ENCODE measurements around the gene CACNB4. TPM values are rescaled to one million over a fixed set of nuclear protein-coding genes. Genes with fewer than 3 reads are reported as not detected.

CACNB4 gene
- total RNA-seq, 2 donors from 2014 or later = 0.33 to 1.3 TPM

GRCh38 chr2:151815821-151816489 lies 282.9 kb downstream of the CACNB4 start:
- Histone ChIP-seq H3K9me3 (no peaks in the 10 kb centered on the region), H3K4me3 (no peak overlapping the region), H3K27ac (no peak overlapping the region), H3K4me1 (no peaks in the 10 kb centered on the region), H3K27me3 (no peaks in the 10 kb centered on the region), H3K36me3 (replicated peaks in 1 of 2; ENCODE audit: insufficient read depth in 1 of 2, low read depth in 2 of 2) (peaks cover 0 to 7% of the 10 kb centered on the region in 2 donors)
- no peak for DNase-seq
- WGBS, 2 donors = 94 to 96% methylated on average over 9 of the region's 9 CpGs
- intact Hi-C loops (cut with DNase I) = no loop called here
- ATAC-seq = no peak
- TF ChIP-seq POLR2A (IDR thresholded peaks at IDR 0.05) = no peak
- TF ChIP-seq, protein P1, sequence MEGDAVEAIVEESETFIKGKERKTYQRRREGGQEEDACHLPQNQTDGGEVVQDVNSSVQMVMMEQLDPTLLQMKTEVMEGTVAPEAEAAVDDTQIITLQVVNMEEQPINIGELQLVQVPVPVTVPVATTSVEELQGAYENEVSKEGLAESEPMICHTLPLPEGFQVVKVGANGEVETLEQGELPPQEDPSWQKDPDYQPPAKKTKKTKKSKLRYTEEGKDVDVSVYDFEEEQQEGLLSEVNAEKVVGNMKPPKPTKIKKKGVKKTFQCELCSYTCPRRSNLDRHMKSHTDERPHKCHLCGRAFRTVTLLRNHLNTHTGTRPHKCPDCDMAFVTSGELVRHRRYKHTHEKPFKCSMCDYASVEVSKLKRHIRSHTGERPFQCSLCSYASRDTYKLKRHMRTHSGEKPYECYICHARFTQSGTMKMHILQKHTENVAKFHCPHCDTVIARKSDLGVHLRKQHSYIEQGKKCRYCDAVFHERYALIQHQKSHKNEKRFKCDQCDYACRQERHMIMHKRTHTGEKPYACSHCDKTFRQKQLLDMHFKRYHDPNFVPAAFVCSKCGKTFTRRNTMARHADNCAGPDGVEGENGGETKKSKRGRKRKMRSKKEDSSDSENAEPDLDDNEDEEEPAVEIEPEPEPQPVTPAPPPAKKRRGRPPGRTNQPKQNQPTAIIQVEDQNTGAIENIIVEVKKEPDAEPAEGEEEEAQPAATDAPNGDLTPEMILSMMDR (IDR thresholded peaks at IDR 0.05) = no peak

GRCh38 chr2:151810489-151810888 lies 288.4 kb downstream of the CACNB4 start:
- H3K4me3 ChIP-seq = no peak overlapping the region
- intact Hi-C loops (cut with DNase I) = no loop called here
- ATAC-seq (no peak), DNase-seq (no peak)
- no peak overlapping the region for H3K27ac ChIP-seq
- peaks cover 0 to 14% of the 10 kb centered on the region in 2 donors for H3K36me3 ChIP-seq (replicated peaks in 1 of 2; ENCODE audit: insufficient read depth in 1 of 2, low read depth in 2 of 2)
- 91 to 100% methylated on average over 1 of the region's 1 CpG for WGBS, 2 donors
- TF ChIP-seq, protein P1 (IDR thresholded peaks at IDR 0.05) = no peak
- no peak for TF ChIP-seq POLR2A (IDR thresholded peaks at IDR 0.05)
- H3K4me1 ChIP-seq = peaks cover 10% of the 10 kb centered on the region
- no peaks in the 10 kb centered on the region for H3K9me3 ChIP-seq
- H3K27me3 ChIP-seq = no peaks in the 10 kb centered on the region

DNA sequence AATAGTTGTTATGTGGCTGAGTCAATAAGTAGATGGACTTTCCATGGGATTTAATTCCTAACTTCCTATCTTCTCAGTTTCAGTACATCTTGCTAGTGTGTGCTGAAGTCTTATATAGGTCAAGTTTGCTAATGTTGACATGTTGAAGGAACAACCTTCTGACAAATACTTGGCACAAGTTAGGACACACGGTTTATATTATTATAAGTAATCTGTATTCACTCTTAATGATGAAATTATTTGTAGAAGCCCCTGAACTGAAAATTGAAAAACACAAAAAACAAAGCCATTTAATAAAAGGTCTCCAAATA lies 289.8 kb downstream of the CACNB4 start:
- ATAC-seq (no peak), DNase-seq (no peak)
- intact Hi-C loops (cut with DNase I) = no loop called here
- Histone ChIP-seq H3K27ac (no peak overlapping the region), H3K4me1 (peaks cover 10% of the 10 kb centered on the region), H3K4me3 (no peak overlapping the region), H3K36me3 (replicated peaks in 1 of 2; ENCODE audit: insufficient read depth in 1 of 2, low read depth in 2 of 2) (peaks cover 0 to 18% of the 10 kb centered on the region in 2 donors), H3K9me3 (no peaks in the 10 kb centered on the region), H3K27me3 (no peaks in the 10 kb centered on the region)
- no peak for TF ChIP-seq POLR2A (IDR thresholded peaks at IDR 0.05)
- TF ChIP-seq, protein P1 (IDR thresholded peaks at IDR 0.05) = no peak
- 24 to 37% methylated on average over 1 of the region's 1 CpG for whole genome bisulfite sequencing, 2 donors

GRCh38 chr2:151808258-151809072 lies 290.4 kb downstream of the CACNB4 start:
- no peak overlapping the region for H3K4me3 ChIP-seq
- no peaks in the 10 kb centered on the region for H3K27me3 ChIP-seq
- intact Hi-C loops (cut with DNase I) = no loop called here
- no peak for DNase-seq
- no peak overlapping the region for H3K27ac ChIP-seq
- H3K36me3 ChIP-seq (replicated peaks in 1 of 2; ENCODE audit: insufficient read depth in 1 of 2, low read depth in 2 of 2) = peaks cover 0 to 18% of the 10 kb centered on the region in 2 donors
- WGBS, 2 donors = 87 to 91% methylated on average over 5 of the region's 5 CpGs
- peaks cover 10% of the 10 kb centered on the region for H3K4me1 ChIP-seq
- ATAC-seq = no peak
- TF ChIP-seq, protein P1 (IDR thresholded peaks at IDR 0.05) = peak in 6 of 7 experiments; percentile 39 to 56 (median 42)
- TF ChIP-seq POLR2A (IDR thresholded peaks at IDR 0.05) = no peak
- no peaks in the 10 kb centered on the region for H3K9me3 ChIP-seq
